IPS DF 4.7 (cell line): Measurements from ENCODE around the gene ADPRHL1.

Source experiments
- DNase-seq: peaks from one replicate; pipeline ENCODE4 v3.0.0-alpha.2; 2013; ENCODE audit warnings: low spot score; ENCODE audit errors: extremely low read depth

Gene ADPRHL1

DNA sequence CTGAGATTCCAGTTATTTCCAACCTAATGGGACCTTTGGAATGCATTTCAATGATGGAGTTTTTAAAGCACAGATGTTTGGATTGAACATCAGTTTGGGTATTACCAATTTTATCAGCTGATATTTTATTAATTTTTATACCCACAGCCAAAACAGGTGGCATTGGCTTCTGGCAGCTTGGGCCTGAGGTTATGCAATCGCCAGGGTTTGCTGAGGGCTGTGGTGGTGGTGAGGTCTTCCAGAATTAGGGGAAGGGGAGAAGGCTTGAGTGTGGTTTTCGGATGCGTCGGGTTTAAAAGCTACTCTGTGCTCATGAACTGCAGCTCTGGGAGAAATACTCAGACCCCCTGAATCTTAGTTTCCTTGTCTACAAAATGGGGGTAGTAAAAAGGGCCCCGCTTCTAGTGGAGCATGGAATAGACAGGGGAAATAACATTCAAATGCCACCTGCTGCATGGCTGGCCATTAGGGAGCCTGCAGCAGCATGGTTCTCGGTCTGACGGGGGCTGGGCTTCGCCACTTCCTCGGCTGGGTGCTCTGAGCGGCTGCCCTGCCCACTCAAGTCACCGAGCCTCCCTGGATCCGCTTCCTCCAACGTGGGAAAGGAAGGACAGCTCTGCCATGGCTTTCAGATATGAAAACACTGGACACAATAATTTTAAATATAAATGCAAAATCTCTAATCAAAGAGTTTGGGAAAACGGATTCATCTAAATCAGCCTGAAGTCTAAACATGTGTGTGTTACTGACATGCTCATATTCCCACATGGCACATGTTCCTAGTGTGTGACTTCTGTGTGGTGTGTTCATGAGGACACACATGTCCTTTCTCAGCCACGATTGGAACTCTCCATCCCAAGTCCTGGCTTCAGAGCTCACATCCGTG, 35.2 kb downstream of the ADPRHL1 start:
- no peak for DNase-seq

DNA sequence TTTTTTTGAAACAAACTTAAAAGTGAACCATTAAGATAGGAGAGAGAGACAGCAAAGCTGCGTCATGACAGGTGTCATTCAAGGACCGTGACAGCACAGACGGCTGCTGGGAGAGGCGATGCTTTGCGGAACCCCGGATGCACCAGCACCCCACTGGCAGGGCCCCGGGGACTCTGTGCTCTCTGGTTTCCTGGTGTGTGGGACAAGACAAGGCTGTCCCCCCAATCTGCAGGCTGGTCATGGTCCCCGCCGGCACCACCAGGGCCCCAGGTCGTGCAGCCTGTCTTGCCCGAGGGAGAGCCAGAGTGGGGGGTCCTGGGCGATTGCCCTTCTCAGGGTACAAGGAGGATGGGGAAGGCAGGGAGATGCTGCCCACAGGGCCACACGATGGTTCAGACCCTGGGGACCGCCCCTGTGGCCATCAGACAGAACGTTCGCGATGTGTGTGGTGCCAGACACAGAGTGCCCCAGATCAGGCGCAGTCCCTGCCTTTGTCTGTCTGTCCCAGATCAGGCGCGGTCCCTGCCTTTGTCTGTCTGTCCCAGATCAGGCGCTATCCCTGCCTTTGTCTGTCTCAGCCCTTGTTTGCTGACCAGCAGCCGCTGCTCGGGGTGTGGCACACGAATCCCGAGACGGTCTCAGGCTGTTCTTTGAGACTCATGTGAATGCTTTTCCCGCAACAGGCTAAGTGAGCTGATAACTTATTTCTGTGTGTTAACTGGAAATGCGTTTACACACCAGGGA, 36.1 kb downstream of the ADPRHL1 start:
- no peak for DNase-seq

- no peak for DNase-seq
Measured at GRCh38 chr13:113415825-113416224, 37.5 kb downstream of the ADPRHL1 start.

DNA sequence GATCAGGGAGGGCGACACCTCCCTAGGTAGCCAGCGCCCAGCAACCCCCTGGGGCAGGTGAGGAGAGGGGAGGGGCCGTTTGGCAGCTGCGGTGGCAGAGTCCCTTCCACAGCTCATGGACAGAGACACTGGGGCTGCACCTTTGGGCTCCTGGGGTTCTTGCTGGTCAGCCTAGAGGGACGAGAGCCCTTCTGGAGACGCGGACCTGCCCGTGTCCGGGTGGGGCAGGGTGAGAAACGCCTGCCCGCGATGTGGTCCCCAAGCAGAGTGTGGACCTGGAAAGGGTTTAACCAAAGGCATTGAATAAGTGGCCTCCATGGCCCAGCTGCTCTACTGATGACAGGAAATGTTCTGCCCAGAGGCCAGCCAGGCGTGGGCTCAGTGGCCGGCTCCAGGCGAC, 38.3 kb downstream of the ADPRHL1 start:
- DNase-seq: no peak

DNA sequence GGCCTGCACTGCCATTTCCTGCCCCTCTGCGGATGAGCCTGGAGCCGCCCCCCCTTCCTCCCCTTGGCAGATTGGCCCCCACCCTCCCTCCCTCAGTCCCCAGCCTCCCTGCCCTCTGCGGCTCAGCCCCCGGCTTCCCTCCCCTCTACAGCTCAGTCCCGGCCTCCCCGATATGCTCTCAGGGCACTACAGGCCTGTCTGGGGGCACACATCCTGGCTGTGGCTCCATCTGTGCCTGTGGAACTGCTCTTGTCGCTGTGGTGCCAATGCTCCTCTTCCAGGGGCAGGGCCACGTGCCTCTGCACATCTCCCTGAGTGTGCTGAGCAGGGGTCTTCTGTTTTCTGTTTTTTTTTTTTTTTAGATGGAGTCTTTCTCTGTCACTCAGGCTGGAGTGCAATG, 39.0 kb downstream of the ADPRHL1 start:
- DNase-seq: no peak

DNA sequence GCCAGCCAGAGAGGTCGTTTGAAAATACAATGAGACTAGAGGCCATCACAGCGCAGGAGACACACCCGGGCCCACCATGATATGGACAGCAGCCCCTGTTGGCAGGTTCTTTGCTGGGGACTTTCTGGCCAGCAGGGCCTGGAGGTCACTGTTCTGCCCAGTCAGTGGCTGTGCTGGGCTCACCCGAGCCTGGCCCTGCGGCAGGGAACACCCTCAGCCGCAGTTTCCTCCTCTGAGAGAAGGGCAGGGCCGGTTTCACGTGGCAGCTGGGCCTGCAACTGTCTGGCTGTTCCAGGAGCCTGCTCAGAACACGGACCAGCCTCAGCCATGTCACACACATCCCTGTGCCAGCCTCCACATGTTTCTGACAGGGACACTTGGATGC, 39.4 kb downstream of the ADPRHL1 start:
- DNase-seq: no peak

DNA sequence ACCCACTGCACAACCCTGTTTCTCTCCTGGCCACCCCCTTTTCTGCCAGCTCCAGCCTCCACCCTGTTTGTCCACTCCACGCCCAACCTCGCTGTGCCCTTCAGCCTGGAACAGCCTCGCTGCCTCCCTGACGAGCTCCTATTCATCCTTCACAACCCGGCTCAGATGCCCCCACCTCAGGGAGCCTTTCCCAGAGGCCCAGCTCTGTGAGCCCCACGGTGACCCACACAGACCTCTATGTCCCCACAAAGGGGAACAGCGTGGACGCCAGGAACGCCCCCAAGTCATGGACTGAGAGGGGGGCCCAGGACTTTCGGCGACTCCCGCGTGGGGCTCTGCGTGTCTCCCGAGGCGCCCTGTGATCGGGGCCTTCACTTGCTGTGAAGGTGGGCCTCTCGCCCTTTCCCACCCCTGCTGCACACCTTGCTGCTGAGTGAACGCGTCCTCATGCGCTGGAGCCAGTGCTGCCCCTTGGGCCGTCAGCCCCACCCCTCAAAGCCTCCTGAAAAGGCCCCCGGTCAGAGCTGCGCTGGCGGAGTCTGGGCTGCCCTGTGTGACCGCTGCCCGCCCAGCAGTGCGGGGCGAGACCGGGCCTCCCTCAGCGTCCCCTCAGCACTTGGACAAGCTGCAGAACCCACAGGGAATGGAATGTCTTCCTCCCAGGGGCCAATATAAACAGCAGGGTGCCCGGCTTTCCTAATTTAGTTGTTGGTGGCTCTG, 40.0 kb downstream of the ADPRHL1 start:
- DNase-seq: no peak

GRCh38 chr13:113412440-113412839, 40.8 kb downstream of the ADPRHL1 start:
- no peak for DNase-seq

DNA sequence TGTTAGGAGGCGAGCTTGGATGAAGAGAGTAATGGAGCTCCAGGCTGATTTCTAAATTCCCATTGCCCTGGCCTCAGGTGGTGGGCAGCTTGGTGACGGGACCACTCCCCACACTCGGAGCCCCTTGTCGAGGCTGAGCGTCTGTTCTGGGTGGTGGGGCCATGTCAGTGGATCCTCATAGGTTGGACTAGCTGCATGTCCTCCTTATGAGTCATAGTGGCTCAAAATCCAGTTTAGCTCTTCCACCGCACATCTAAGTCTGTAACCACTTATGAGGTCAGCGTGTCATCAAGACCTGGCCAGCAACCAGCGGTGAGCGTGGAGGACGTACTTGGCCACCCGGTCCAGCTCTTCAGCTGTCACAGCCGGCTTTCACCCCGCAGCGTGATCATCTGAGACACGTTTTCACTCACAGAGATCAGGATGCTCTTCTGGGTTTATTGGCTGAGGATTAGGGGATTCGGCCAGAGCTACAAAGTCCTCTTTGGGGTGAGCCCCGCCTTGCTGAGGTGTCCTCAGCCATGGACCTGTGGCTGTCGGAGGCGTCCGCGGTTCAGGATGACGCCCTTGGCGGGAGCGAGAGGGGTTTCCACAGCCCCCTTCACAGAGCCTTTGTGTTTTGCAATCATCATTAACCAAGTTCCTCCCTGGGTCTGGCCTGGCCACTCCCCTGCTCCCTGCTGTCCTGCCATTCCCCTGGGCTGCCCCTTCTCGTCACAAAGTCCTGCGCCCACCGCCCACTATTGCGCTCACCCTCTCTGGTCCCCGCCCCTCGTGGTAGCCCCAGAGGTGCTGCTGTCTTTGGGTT, 41.9 kb downstream of the ADPRHL1 start:
- no peak for DNase-seq

DNA sequence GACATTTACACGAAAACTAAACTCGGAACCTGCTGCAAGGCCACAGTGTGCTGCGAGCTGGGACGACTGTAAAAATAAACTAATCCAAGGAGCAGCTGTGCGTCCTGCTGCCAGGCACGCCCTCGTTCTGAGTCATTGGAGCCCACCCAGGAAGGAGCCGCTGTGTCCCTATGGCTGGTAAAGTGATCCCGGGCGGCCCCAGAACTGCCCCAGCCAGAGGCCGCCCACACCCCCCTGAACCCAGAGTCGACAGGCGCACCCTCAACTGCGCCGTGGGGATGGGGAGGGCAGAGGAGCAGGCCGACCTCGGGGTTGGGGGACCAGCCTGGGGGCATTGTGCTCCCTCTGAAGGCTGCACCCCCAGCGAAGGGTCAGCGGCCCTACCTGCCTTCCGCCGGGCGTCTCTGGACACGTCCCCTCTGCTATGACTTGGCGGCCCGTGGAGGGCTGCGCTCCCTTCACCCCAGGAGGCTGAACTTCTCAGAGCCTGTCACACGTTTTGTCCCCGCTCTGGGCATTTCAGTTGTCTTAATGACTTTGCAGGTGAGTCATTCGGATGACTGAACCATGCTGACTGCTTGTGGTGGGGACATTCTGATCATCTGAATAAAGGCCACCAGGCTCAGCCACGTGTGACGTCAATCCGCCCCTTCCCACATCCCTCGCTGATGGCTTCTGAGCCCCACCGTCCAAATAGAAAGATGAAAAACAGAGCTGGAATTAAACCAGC, 42.7 kb downstream of the ADPRHL1 start:
- DNase-seq: no peak

GRCh38 chr13:113408562-113408961, 44.7 kb downstream of the ADPRHL1 start:
- DNase-seq: no peak

GRCh38 chr13:113407531-113408393, 45.5 kb downstream of the ADPRHL1 start:
- DNase-seq: no peak

- DNase-seq: no peak
Measured at GRCh38 chr13:113407103-113407530, 46.2 kb downstream of the ADPRHL1 start.

DNA sequence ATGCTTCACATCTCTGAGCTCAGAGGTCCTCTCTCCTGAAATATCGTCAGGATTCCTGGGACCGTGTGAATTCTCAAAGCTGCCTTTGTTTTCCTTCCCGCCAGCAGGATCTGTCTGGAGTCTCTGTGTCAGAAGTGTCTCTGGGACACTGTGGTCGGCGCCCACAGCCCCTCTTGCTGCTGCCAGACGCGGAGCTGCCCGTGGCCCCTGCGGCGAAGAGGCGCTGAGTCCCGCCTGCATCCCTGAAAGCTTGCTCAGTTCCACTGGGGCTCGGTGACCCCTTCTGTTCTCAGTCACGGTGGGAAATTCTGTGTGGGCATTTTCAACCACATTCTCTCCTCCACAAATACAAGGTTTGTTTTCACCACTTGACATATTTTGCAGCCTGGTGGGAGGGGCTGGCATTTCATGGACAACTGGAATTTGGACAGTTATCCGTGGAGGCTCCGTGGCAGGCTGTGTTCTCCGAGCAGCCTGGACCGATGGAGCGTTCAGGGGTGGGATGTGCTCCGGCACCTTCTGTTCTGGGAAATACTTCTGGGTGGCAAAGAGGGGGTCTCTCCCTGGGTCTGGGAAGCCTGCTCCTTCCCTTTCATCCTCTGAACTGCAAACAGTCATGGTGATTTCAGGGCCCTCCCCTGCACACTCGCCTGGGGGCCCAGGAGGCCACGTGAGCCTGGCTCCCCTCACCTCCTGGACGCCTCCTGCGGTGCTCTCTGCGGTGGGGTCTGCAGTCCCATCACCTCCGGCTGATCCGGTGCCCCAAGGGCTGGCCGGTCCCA, 46.8 kb downstream of the ADPRHL1 start:
- no peak for DNase-seq

- no peak for DNase-seq
Measured at GRCh38 chr13:113405481-113406300, 47.6 kb downstream of the ADPRHL1 start.

- no peak for DNase-seq
Measured at GRCh38 chr13:113404723-113405471, 48.4 kb downstream of the ADPRHL1 start.

DNA sequence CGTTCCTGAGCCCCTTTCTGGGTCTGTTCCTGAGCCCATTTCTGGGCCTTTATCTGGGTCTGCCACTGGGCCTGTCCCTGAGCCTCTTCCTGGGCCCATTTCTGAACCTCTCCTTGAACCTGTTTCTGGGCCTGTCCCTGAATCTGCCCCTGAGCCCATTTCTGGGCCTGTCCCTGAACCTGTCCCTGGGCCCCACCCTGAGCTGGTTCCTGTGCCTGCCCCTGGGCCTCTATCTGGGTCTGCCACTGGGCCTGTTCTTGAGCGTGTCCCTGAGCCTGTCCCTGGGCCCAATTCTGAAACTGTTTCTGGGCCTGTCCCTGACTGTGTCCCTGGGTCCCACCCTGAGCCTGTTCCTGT, 48.9 kb downstream of the ADPRHL1 start:
- no peak for DNase-seq
